NCI-H1694 treated with DMSO at 0.1 percent for 48 hours (cell line): Measurements from ENCODE around the gene OR10W1.

ENCODE experiments used
- DNase-seq: peaks from one replicate; lab custom pipeline; 2025; lab: John Stamatoyannopoulos, UW

The OR10W1 gene, protein sequence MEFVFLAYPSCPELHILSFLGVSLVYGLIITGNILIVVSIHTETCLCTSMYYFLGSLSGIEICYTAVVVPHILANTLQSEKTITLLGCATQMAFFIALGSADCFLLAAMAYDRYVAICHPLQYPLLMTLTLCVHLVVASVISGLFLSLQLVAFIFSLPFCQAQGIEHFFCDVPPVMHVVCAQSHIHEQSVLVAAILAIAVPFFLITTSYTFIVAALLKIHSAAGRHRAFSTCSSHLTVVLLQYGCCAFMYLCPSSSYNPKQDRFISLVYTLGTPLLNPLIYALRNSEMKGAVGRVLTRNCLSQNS

DNA sequence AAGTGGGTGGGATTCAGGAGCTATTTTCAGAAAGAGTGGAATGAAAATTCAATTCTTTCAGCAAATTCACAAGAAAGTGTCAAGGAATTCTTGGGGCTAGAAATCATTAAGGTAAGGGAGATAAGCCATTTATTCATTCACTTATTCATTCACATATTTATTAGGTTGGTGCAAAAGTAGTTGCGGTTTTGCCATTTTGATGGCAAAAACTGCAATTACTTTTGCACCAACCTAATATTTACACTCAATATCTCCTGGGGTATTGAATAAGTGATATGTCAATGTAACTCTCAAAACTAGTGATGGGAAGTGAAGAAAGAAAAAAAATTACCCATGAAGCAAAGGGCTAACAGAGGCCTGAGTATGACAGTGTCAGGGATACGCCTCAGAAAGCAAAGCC is at the start of gene OR10W1:
Gene OR10W1, minus strand, starts transcription at position 119 of the 400 bp plus-strand sequence. CDS start 402 bp downstream, outside the sequence.
- DNase-seq, result no peak

- no peak for DNase-seq
These were observed 48.1 kb upstream of the OR10W1 start for GRCh38 chr11:58316142-58316541.

GRCh38 chr11:58301576-58301975 is 33.5 kb upstream of the OR10W1 start:
- DNase-seq, result no peak

DNA sequence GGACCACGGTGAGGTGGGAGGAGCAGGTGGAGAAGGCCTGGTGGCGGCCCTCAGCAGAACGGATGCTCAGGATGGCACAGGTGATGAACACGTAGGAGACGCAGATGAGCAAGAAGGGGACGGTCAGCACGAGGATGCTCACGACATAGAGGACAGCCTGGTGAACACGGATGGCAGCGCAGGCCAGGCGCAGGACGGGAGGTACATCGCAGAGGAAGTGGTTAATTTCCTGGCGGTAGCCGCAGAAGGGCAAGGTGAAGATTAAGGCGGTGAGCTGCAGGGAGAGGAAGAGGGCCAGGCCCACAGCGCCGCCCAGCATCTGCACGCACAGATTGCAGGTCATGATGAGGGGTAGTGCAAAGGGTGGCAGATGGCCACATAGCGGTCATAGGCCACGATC is 24.0 kb upstream of the OR10W1 start:
- no peak for DNase-seq

GRCh38 chr11:58289266-58289665 is 21.2 kb upstream of the OR10W1 start:
- DNase-seq, result no peak

GRCh38 chr11:58286249-58286648 is 18.2 kb upstream of the OR10W1 start:
- DNase-seq, result no peak

DNA sequence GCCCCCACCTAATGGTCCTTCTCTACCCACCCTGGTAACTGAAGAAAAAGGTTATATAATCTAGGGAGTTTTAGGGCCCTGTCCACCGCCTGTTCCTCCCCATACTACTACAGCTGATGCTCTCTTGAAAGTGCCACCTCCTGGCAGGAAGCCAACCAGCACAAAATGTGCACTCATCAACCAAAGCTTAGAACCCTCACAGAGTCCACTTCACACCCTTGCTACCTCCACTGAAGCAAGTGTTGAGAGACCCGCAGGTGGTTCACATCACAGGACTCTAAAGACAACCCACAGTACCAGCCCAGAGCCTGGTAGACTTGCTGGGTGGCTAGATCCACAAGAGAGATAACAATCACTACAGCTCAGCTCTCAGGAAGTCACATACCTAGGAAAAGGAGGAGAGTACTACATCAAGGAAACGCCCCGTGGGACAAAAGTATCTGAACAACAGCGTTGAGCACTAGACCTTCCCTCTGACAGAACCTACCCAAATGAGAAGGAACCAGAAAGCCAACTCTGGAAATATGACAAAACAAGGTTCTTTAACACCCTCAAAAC is 17.5 kb upstream of the OR10W1 start:
- DNase-seq, result no peak

GRCh38 chr11:58276151-58276550 is 8.1 kb upstream of the OR10W1 start:
- DNase-seq, result no peak

- DNase-seq, result no peak
These were observed 6.9 kb upstream of the OR10W1 start for GRCh38 chr11:58275002-58275401.

GRCh38 chr11:58259983-58260382 is 8.1 kb downstream of the OR10W1 start:
- no peak for DNase-seq

DNA sequence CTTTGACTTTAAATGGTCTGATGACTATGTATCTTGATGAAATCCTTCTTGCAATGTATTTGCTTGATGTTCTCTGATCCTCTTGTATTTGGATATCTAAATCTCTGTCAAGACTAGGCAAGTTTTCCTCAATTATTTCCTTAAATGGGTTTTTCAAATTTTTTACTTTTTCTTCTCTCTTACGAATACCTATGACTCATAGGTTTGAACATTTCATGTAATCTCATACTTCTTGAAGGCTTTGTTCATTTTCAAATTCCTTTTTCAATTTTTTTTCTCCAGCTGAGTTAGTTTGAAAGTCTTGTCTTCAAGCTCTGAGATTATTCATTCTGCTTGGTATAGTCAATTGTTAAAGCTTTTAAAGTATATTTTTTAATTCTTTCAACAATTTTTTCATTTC is 13.1 kb downstream of the OR10W1 start:
- DNase-seq, result no peak

- DNase-seq, result no peak
These were observed 24.1 kb downstream of the OR10W1 start for GRCh38 chr11:58243954-58244353.

GRCh38 chr11:58227956-58228615 is 40.0 kb downstream of the OR10W1 start:
- DNase-seq, result no peak

- no peak for DNase-seq
These were observed 45.3 kb downstream of the OR10W1 start for GRCh38 chr11:58222721-58223120.
